K562 (cell line): ENCODE results near the gene FBXL3. TPM values are rescaled to one million over a fixed set of nuclear protein-coding genes. Genes with fewer than 3 reads are reported as not detected.

ENCODE experiments used
- ATAC-seq: fragments of 200-7000 bp; cut with Tn5 transposase; 3 replicates; pipeline ENCODE4 v1.9.1; 2020; ENCODE audit warnings: moderate library complexity
- BruUV-seq: library from RNA; stranded (reverse); fragments of 400-500 nt; replicated peaks from 2 replicates; lab custom pipeline; 2021; lab: Mats Ljungman, UMichigan
- CTCF ChIA-PET: fragments of 300-600 bp; formaldehyde crosslinking; extraction: SDS; loops from one replicate; lab custom pipeline; 2021; ENCODE audit warnings: low intra/inter-chr PET ratio; lab: Yijun Ruan, JAX
- POLR2A ChIA-PET: fragments of 300-600, 350-650 bp; sonication (Branson Sonifier 250); formaldehyde crosslinking; extraction: SDS; loops from one replicate; lab custom pipeline; 2021; ENCODE audit warnings: antibody characterized with exemption, inconsistent platforms; lab: Yijun Ruan, JAX
- DNase-seq, 4 experiments: peaks; one replicate each; pipeline versions ENCODE4 v3.0.0 to v3.0.0-alpha.2; 2011 to 2018; ENCODE audit warnings: low spot score in 3 of 4, mixed read lengths in 3 of 4; ENCODE audit errors: extremely low read depth in 1 of 4
- FAIRE-seq: peaks from 2 replicates; lab custom pipeline; 2011; peaks lifted over from hg19 to GRCh38; lab: Jason Lieb, UNC
- H2AFZ ChIP-seq: 2 replicates; pipeline ENCODE4 v1.6.0; 2011; ENCODE audit warnings: low read depth, low read length, control low read depth, inconsistent platforms
- H3K27ac ChIP-seq: fragments of 200-600 bp; 3 replicates; pipeline ENCODE4 v1.8.0; 2011; ENCODE audit warnings: low read depth, mild to moderate bottlenecking, control low read depth, inconsistent platforms, low read length, moderate library complexity, mixed read lengths; ENCODE audit errors: extremely low read depth
- H3K27me3 ChIP-seq, 2 experiments: fragments of 300-600 bp in 1 of 2; 2 replicates in 1 of 2; 3 replicates in 1 of 2; pipeline versions ENCODE4 v1.6.0 to v1.8.0; 2011; ENCODE audit warnings: inconsistent platforms in 2 of 2, low read length in 2 of 2, mild to moderate bottlenecking in 1 of 2, mixed read lengths in 1 of 2, moderate library complexity in 1 of 2; ENCODE audit not compliant: control insufficient read depth in 2 of 2, insufficient read depth in 2 of 2
- H3K36me3 ChIP-seq: fragments of 300-600 bp; 3 replicates; pipeline ENCODE4 v1.8.0; 2011; ENCODE audit warnings: mild to moderate bottlenecking, low read length, inconsistent platforms; ENCODE audit not compliant: control insufficient read depth, insufficient read depth
- H3K4me1 ChIP-seq, 2 experiments: fragments of 200-600 bp in 1 of 2; replicated peaks in 1 of 2; 2 replicates in 1 of 2; 3 replicates in 1 of 2; pipeline versions ENCODE4 v1.5.1 to v1.8.0; 2011; ENCODE audit warnings: inconsistent platforms in 2 of 2, low read length in 2 of 2, mild to moderate bottlenecking in 1 of 2, mixed read lengths in 1 of 2, moderate library complexity in 1 of 2; ENCODE audit not compliant: control insufficient read depth in 2 of 2, insufficient read depth in 2 of 2
- H3K4me2 ChIP-seq: 2 replicates; pipeline ENCODE4 v1.6.1; 2011; ENCODE audit warnings: low read length, control low read depth, inconsistent platforms, mixed read lengths; ENCODE audit not compliant: insufficient read depth
- H3K4me3 ChIP-seq: fragments of 200-600 bp; sonication (generic), shearing (Covaris generic); 2 replicates; pipeline ENCODE4 v1.5.1; 2016; ENCODE audit warnings: control low read depth, inconsistent platforms
- H3K79me2 ChIP-seq: fragments of 200-600 bp; 3 replicates; pipeline ENCODE4 v1.8.0; 2011; ENCODE audit warnings: low read length, inconsistent platforms; ENCODE audit not compliant: control insufficient read depth, insufficient read depth
- H3K9ac ChIP-seq, 2 experiments: 2 replicates each; pipeline versions ENCODE4 v1.6.0 to v1.6.1; 2011; ENCODE audit warnings: low read depth in 2 of 2, low read length in 2 of 2, control low read depth in 1 of 2, inconsistent platforms in 1 of 2, mild to moderate bottlenecking in 1 of 2, mixed read lengths in 1 of 2; ENCODE audit not compliant: insufficient read depth in 1 of 2
- H3K9me1 ChIP-seq: one replicate; pipeline ENCODE4 v1.6.0; 2011; ENCODE audit warnings: inconsistent platforms, mild to moderate bottlenecking, low read length, moderate library complexity; ENCODE audit not compliant: control insufficient read depth, insufficient read depth
- H3K9me3 ChIP-seq: replicated peaks from 2 replicates; pipeline ENCODE4 v1.5.1; 2011; ENCODE audit warnings: low read depth, low read length, inconsistent platforms; ENCODE audit not compliant: control insufficient read depth, insufficient read depth
- H4K20me1 ChIP-seq: replicated peaks from 2 replicates; pipeline ENCODE4 v1.6.1; 2011; ENCODE audit warnings: low read length, inconsistent platforms, mixed read lengths; ENCODE audit not compliant: control insufficient read depth, insufficient read depth
- CBX8 ChIP-seq: fragments of 200-600 bp; sonication (generic); IDR thresholded peaks from 2 replicates; pipeline ENCODE4 v1.6.1; 2012; ENCODE audit warnings: borderline replicate concordance, mixed run types, low read depth, mild to moderate bottlenecking, moderate library complexity, mixed read lengths, low read length, control low read depth, inconsistent platforms; ENCODE audit not compliant: poor library complexity, severe bottlenecking; ENCODE audit errors: extremely low read depth
- HDGF ChIP-seq: fragments of 450-650 bp; IDR thresholded peaks from 2 replicates; pipeline ENCODE4 v1.6.1; 2016
- IFI16 ChIP-seq: fragments of 250-450 bp; sonication (Bioruptor Pico); IDR thresholded peaks from 2 replicates; pipeline ENCODE4 v2.1.2; 2022; ENCODE audit warnings: mild to moderate bottlenecking, inconsistent platforms
- JUN ChIP-seq, 2 experiments: sonication (generic) in 1 of 2; formaldehyde crosslinking in 1 of 2; IDR thresholded peaks; 2 replicates each; pipeline versions ENCODE4 v1.6.1 to v1.8.0; 2012 to 2022; ENCODE audit warnings: borderline replicate concordance in 2 of 2, mild to moderate bottlenecking in 2 of 2, improper control_type of control experiment in 1 of 2, low read depth in 1 of 2, low read length in 1 of 2, missing genetic modification reagents in 1 of 2
- MYBL2 ChIP-seq, 2 experiments: fragments of 450-650 bp in 1 of 2; sonication (generic) in 1 of 2; formaldehyde crosslinking in 1 of 2; IDR thresholded peaks; 2 replicates each; pipeline versions ENCODE4 v1.6.1 to v1.8.1; 2017 to 2022; ENCODE audit warnings: borderline replicate concordance in 1 of 2, inconsistent platforms in 1 of 2, low read depth in 1 of 2, mild to moderate bottlenecking in 1 of 2, missing genetic modification reagents in 1 of 2, moderate library complexity in 1 of 2
- RFX5 ChIP-seq: IDR thresholded peaks from 2 replicates; pipeline ENCODE4 v1.6.1; 2011; ENCODE audit warnings: low read depth, mild to moderate bottlenecking, improper control_type of control experiment, low read length
- TGIF2 ChIP-seq: sonication (generic); formaldehyde crosslinking; IDR thresholded peaks from 2 replicates; pipeline ENCODE4 v1.8.1; 2022; ENCODE audit warnings: mild to moderate bottlenecking, missing genetic modification reagents, moderate library complexity
- XRCC5 ChIP-seq: fragments of 200-400 bp; formaldehyde crosslinking; IDR thresholded peaks from 2 replicates; pipeline ENCODE4 v1.6.1; 2017; ENCODE audit warnings: low read depth, mild to moderate bottlenecking, low read length
- ZFP36 ChIP-seq: fragments of 150-350 bp; IDR thresholded peaks from 2 replicates; pipeline ENCODE4 v1.6.1; 2018; ENCODE audit warnings: low read length, low read depth; ENCODE audit not compliant: partially characterized antibody
- ZNF134 ChIP-seq: fragments of 250-450 bp; sonication (Bioruptor Pico); conservative IDR thresholded peaks from 2 replicates; pipeline ENCODE4 v1.4.0; 2020
- ZNF41 ChIP-seq: fragments of 250-450 bp; sonication (Bioruptor Pico); conservative IDR thresholded peaks from 2 replicates; pipeline ENCODE4 v1.4.0; 2020; ENCODE audit warnings: mild to moderate bottlenecking
- ZNF830 ChIP-seq: fragments of 250-450 bp; sonication (Bioruptor Pico); IDR thresholded peaks from 2 replicates; pipeline ENCODE4 v1.5.0; 2021; ENCODE audit warnings: mild to moderate bottlenecking
- WGBS: fragments of 100-300 bp; shearing (Covaris generic); methylation state at CpG from one replicate; pipeline ENCODE4 v1.1.6; 2016; ENCODE audit warnings: low coverage, mixed read lengths; ENCODE audit not compliant: insufficient coverage; ENCODE audit errors: missing lambda C conversion rate; 5-methylcytosine and 5-hydroxymethylcytosine counted together
- in situ Hi-C: fragments of 300-500 bp; cut with MboI; formaldehyde crosslinking; loops from 4 replicates; pipeline ENCODE4 v1.15.0; 2018; ENCODE audit warnings: inconsistent platforms, mixed read lengths
- intact Hi-C: fragments of 100-400 bp; cut with micrococcal nuclease; formaldehyde crosslinking; loops from 2 replicates; pipeline ENCODE4 v1.14.2; 2022
- polyA plus RNA-seq, 8 experiments: library from polyadenylated mRNA; depleted of rRNA in 4 of 8; stranded (reverse) in 5 of 8; unstranded in 3 of 8; fragments of >200 nt; fragmentation: Nextera tagmentation in 2 of 8; fragmentation: Illumina TruSeq in 1 of 8; extraction: Ambion mirVana in 2 of 8; extraction: Trizol in 1 of 8; gene quantifications; 2 replicates each; pipeline versions ENCODE4 v1.2.1 to v1.2.3, GENCODE V29; 2011 to 2014; ENCODE audit warnings: inconsistent platforms in 1 of 8, missing spikeins in 1 of 8
- total RNA-seq, 7 experiments: library from RNA; depleted of rRNA in 6 of 7; stranded (reverse); fragments of >200 nt in 6 of 7; fragmentation: Illumina TruSeq in 2 of 7; extraction: Trizol in 2 of 7; gene quantifications; 2 replicates each; pipeline versions ENCODE4 v1.2.1 to v1.2.3, GENCODE V29; 2011 to 2021; ENCODE audit warnings: low replicate concordance in 1 of 7

Gene FBXL3
- total and polyA plus RNA-seq, 9 of the 15 experiments (the other 6 are each of a cell fraction or from before 2014, with no cell fraction given): 3.8 to 16.4 (median 12.6) TPM

- TF ChIP-seq TGIF2 (CRISPR knock-in tag) (no peak), CBX8 (no peak), HDGF (no peak), JUN (IDR thresholded peaks at IDR 0.05; ENCODE audit: borderline replicate concordance, low read depth, low read length) (no peak), JUN (CRISPR knock-in tag; IDR thresholded peaks at IDR 0.05; ENCODE audit: borderline replicate concordance) (no peak), ZNF134 (CRISPR knock-in tag) (no peak), RFX5 (no peak), ZNF830 (CRISPR knock-in tag) (no peak), XRCC5 (no peak), ZNF41 (CRISPR knock-in tag) (no peak), MYBL2 (IDR thresholded peaks at IDR 0.05; ENCODE audit: low read depth) (no peak), MYBL2 (CRISPR knock-in tag; IDR thresholded peaks at IDR 0.05; ENCODE audit: borderline replicate concordance) (no peak), IFI16 (CRISPR knock-in tag) (no peak), ZFP36 (no peak)
- WGBS: 90% methylated on average over 2 of the region's 2 CpGs
- no peak for FAIRE-seq
Observed at GRCh38 chr13:77061362-77061761, 34.4 kb upstream of the FBXL3 start.

More at GRCh38 chr13:77061362-77061761, 34.4 kb upstream of the FBXL3 start:
- Histone ChIP-seq H3K9me1 (no peaks in the 10 kb centered on the region), H3K27ac (no peak overlapping the region), H3K79me2 (no peaks in the 10 kb centered on the region), H4K20me1 (no peaks in the 10 kb centered on the region), H3K9ac (no peak overlapping the region), H3K36me3 (peaks cover 43% of the 10 kb centered on the region; the same call in 2 of the 3 replicates), H3K4me1 (no peaks in the 10 kb centered on the region), H3K4me3 (no peak overlapping the region), H3K4me2 (no peak overlapping the region), H2AFZ (no peak overlapping the region), H3K9me3 (no peaks in the 10 kb centered on the region), H3K27me3 (no peaks in the 10 kb centered on the region)
- POLR2A ChIA-PET: no interaction called here
- in situ Hi-C loops (no loop called here), intact Hi-C loops (no loop called here)
- no TSS peak for BruUV-seq
- CTCF ChIA-PET: no interaction called here
- ATAC-seq: no peak
- no peak for DNase-seq
